Astrocyte (in vitro differentiated cells and primary cell): ENCODE measurements around the gene JUP. TPM values are rescaled to one million over a fixed set of nuclear protein-coding genes. Genes with fewer than 3 reads are reported as not detected.
A peak's percentile ranks its signal among the peaks of the same experiment; 100 is the strongest.

Experiments used
- DNase-seq: peaks from one replicate; pipeline ENCODE4 v3.0.0-alpha.2; 2010; ENCODE audit warnings: low read depth
- FAIRE-seq: peaks from 2 replicates; lab custom pipeline; 2011; peaks lifted over from hg19 to GRCh38; lab: Jason Lieb, UNC
- H2AFZ ChIP-seq: 2 replicates; pipeline ENCODE4 v1.6.0; 2012; ENCODE audit warnings: low read depth, low read length, inconsistent platforms
- H3K27ac ChIP-seq: 2 replicates; pipeline ENCODE4 v1.5.1; 2011; ENCODE audit warnings: low read depth, low read length, inconsistent platforms
- H3K27me3 ChIP-seq: 2 replicates; pipeline ENCODE4 v1.6.0; 2011; ENCODE audit warnings: low read length, inconsistent platforms; ENCODE audit not compliant: insufficient read depth
- H3K36me3 ChIP-seq: 2 replicates; pipeline ENCODE4 v1.5.1; 2011; ENCODE audit warnings: low read length, inconsistent platforms; ENCODE audit not compliant: insufficient read depth
- H3K4me1 ChIP-seq: 2 replicates; pipeline ENCODE4 v1.5.1; 2011; ENCODE audit warnings: low read length, inconsistent platforms; ENCODE audit not compliant: insufficient read depth
- H3K4me2 ChIP-seq: 2 replicates; pipeline ENCODE4 v1.6.0; 2012; ENCODE audit warnings: low read length, inconsistent platforms
- H3K4me3 ChIP-seq: 2 replicates; pipeline ENCODE4 v1.5.1; 2011; ENCODE audit warnings: low read depth, mild to moderate bottlenecking, low read length, inconsistent platforms; ENCODE audit not compliant: insufficient read depth
- H3K79me2 ChIP-seq: 2 replicates; pipeline ENCODE4 v1.6.0; 2012; ENCODE audit warnings: mild to moderate bottlenecking, low read length, inconsistent platforms; ENCODE audit not compliant: insufficient read depth
- H3K9ac ChIP-seq: 2 replicates; pipeline ENCODE4 v1.6.0; 2012; ENCODE audit warnings: mild to moderate bottlenecking, low read length, inconsistent platforms
- H3K9me3 ChIP-seq: 2 replicates; pipeline ENCODE4 v1.5.1; 2012; ENCODE audit warnings: low read depth, mild to moderate bottlenecking, low read length, inconsistent platforms; ENCODE audit not compliant: insufficient read depth
- H4K20me1 ChIP-seq: 2 replicates; pipeline ENCODE4 v1.6.0; 2012; ENCODE audit warnings: low read length, inconsistent platforms; ENCODE audit not compliant: insufficient read depth
- H3K27ac Mint-ChIP-seq: one replicate; pipeline ENCODE4 v1.8.0; 2021; ENCODE audit warnings: mild to moderate bottlenecking, mixed read lengths; ENCODE audit not compliant: unreplicated experiment
- H3K27me3 Mint-ChIP-seq: one replicate; pipeline ENCODE4 v1.8.0; 2021; ENCODE audit warnings: low read depth, mixed read lengths; ENCODE audit not compliant: unreplicated experiment
- H3K36me3 Mint-ChIP-seq: one replicate; pipeline ENCODE4 v1.8.0; 2021; ENCODE audit warnings: low read depth, mixed read lengths; ENCODE audit not compliant: unreplicated experiment
- H3K4me1 Mint-ChIP-seq: one replicate; pipeline ENCODE4 v1.8.0; 2021; ENCODE audit warnings: low read depth, mixed read lengths; ENCODE audit not compliant: unreplicated experiment
- H3K4me3 Mint-ChIP-seq: one replicate; pipeline ENCODE4 v1.8.0; 2021; ENCODE audit warnings: mild to moderate bottlenecking, moderate library complexity, mixed read lengths; ENCODE audit not compliant: unreplicated experiment
- H3K9me3 Mint-ChIP-seq: one replicate; pipeline ENCODE4 v1.8.0; 2021; ENCODE audit warnings: mild to moderate bottlenecking, mixed read lengths; ENCODE audit not compliant: unreplicated experiment
- CTCF ChIP-seq: IDR thresholded peaks from 2 replicates; pipeline ENCODE4 v1.5.1; 2011; ENCODE audit warnings: low read depth, mild to moderate bottlenecking, inconsistent platforms, low read length, moderate library complexity; ENCODE audit not compliant: insufficient read depth
- EZH2 ChIP-seq: IDR thresholded peaks from 2 replicates; pipeline ENCODE4 v1.6.1; 2012; ENCODE audit warnings: mild to moderate bottlenecking, low read length, inconsistent platforms; ENCODE audit not compliant: insufficient read depth
- total RNA-seq: library from RNA; stranded (reverse); gene quantifications from 2 replicates; pipeline ENCODE4 v1.2.1, GENCODE V29; 2021

Gene JUP
- total RNA-seq, 1 donor from 2014 or later, result 236 TPM

- H4K20me1 ChIP-seq, result peaks cover 52% of the 10 kb centered on the region
- H3K9me3 ChIP-seq, result no peaks in the 10 kb centered on the region
- no peak overlapping the region for H3K4me2 ChIP-seq
- no peak overlapping the region for H3K4me3 ChIP-seq
- H3K4me1 ChIP-seq, result peaks cover 39% of the 10 kb centered on the region
- TF ChIP-seq EZH2 (no peak), CTCF (no peak)
- FAIRE-seq (no peak), DNase-seq (no peak)
- H3K27ac Mint-ChIP-seq, result peak overlapping the region; percentile 89
- peaks cover 12% of the 10 kb centered on the region for H3K36me3 Mint-ChIP-seq
- no peak overlapping the region for H2AFZ ChIP-seq
- H3K4me3 Mint-ChIP-seq, result peak overlapping the region; percentile 68
- no peaks in the 10 kb centered on the region for H3K36me3 ChIP-seq
- no peaks in the 10 kb centered on the region for H3K9me3 Mint-ChIP-seq
- no peak overlapping the region for H3K27ac ChIP-seq
- peaks cover 41% of the 10 kb centered on the region for H3K79me2 ChIP-seq
- no peaks in the 10 kb centered on the region for H3K27me3 ChIP-seq
- no peaks in the 10 kb centered on the region for H3K27me3 Mint-ChIP-seq
- peaks cover 39% of the 10 kb centered on the region for H3K4me1 Mint-ChIP-seq
- no peak overlapping the region for H3K9ac ChIP-seq
These were observed 5.0 kb downstream of the JUP start for GRCh38 chr17:41781404-41782110.

GRCh38 chr17:41779954-41780353, 6.6 kb downstream of the JUP start:
- H3K36me3 Mint-ChIP-seq, result peaks cover 18% of the 10 kb centered on the region
- TF ChIP-seq CTCF (no peak), EZH2 (no peak)
- H3K27ac Mint-ChIP-seq, result no peak overlapping the region
- H3K27me3 Mint-ChIP-seq, result no peaks in the 10 kb centered on the region
- DNase-seq, result no peak
- H3K27me3 ChIP-seq, result no peaks in the 10 kb centered on the region
- no peaks in the 10 kb centered on the region for H3K9me3 Mint-ChIP-seq
- peaks cover 43% of the 10 kb centered on the region for H3K79me2 ChIP-seq
- no peak overlapping the region for H3K4me3 ChIP-seq
- H3K4me1 Mint-ChIP-seq, result peaks cover 52% of the 10 kb centered on the region
- H2AFZ ChIP-seq, result no peak overlapping the region
- FAIRE-seq, result no peak
- peaks cover 37% of the 10 kb centered on the region for H3K4me1 ChIP-seq
- H3K4me3 Mint-ChIP-seq, result no peak overlapping the region
- no peak overlapping the region for H3K4me2 ChIP-seq
- H3K9ac ChIP-seq, result no peak overlapping the region
- no peaks in the 10 kb centered on the region for H3K36me3 ChIP-seq
- no peak overlapping the region for H3K27ac ChIP-seq
- H4K20me1 ChIP-seq, result peaks cover 57% of the 10 kb centered on the region
- no peaks in the 10 kb centered on the region for H3K9me3 ChIP-seq

- H3K27me3 ChIP-seq, result no peaks in the 10 kb centered on the region
- peak; percentile 90 for DNase-seq
- H3K4me2 ChIP-seq, result peak overlapping the region; percentile 79
- Mint-ChIP-seq H3K4me3 (peak overlapping the region; percentile 23), H3K9me3 (no peaks in the 10 kb centered on the region), H3K4me1 (peaks cover 62% of the 10 kb centered on the region), H3K36me3 (peaks cover 18% of the 10 kb centered on the region), H3K27ac (no peak overlapping the region), H3K27me3 (no peaks in the 10 kb centered on the region)
- H3K4me3 ChIP-seq, result no peak overlapping the region
- H3K27ac ChIP-seq, result peak overlapping the region; percentile 81
- H3K9ac ChIP-seq, result peak overlapping the region; percentile 50
- H3K4me1 ChIP-seq, result peaks cover 38% of the 10 kb centered on the region
- TF ChIP-seq CTCF, result no peak
- no peak for TF ChIP-seq EZH2
- FAIRE-seq, result no peak
- H3K9me3 ChIP-seq, result no peaks in the 10 kb centered on the region
- peaks cover 35% of the 10 kb centered on the region for H3K79me2 ChIP-seq
- H4K20me1 ChIP-seq, result peaks cover 40% of the 10 kb centered on the region
- no peak overlapping the region for H2AFZ ChIP-seq
- H3K36me3 ChIP-seq, result no peaks in the 10 kb centered on the region
These were observed 8.8 kb downstream of the JUP start for GRCh38 chr17:41777574-41778188.
